Neural cell (in vitro differentiated cells): ENCODE results near the gene BLMH. TPM values are rescaled to one million over a fixed set of nuclear protein-coding genes. Genes with fewer than 3 reads are reported as not detected.

Source experiments
- H2AFZ ChIP-seq: fragments of 200-600, 300-800 bp; sonication (generic), shearing (Covaris generic); 2 replicates; pipeline ENCODE4 v1.6.0; 2014; ENCODE audit warnings: low read depth, mild to moderate bottlenecking, antibody characterized with exemption, low read length, moderate library complexity
- H3F3A ChIP-seq: fragments of 200-600 bp; shearing (Covaris generic); 2 replicates; pipeline ENCODE4 v1.6.1; 2016; ENCODE audit warnings: mild to moderate bottlenecking, moderate library complexity, mixed read lengths, antibody characterized with exemption, low read length; ENCODE audit not compliant: insufficient read depth, poor library complexity, severe bottlenecking
- H3K27ac ChIP-seq: fragments of 200-600, 300-800 bp; sonication (generic), shearing (Covaris generic); 2 replicates; pipeline ENCODE4 v1.5.1; 2014; ENCODE audit warnings: mild to moderate bottlenecking, low read length, moderate library complexity
- H3K27me3 ChIP-seq: fragments of 300-800, 200-600 bp; sonication (generic), shearing (Covaris generic); 2 replicates; pipeline ENCODE4 v1.6.0; 2014; ENCODE audit warnings: mild to moderate bottlenecking, low read depth, low read length, moderate library complexity; ENCODE audit not compliant: insufficient read depth
- H3K36me3 ChIP-seq: fragments of 300-800, 200-600 bp; sonication (generic), shearing (Covaris generic); 2 replicates; pipeline ENCODE4 v1.5.1; 2014; ENCODE audit warnings: mild to moderate bottlenecking, antibody characterized with exemption, low read length, moderate library complexity; ENCODE audit not compliant: insufficient read depth
- H3K4me2 ChIP-seq: fragments of 300-800, 200-600 bp; sonication (generic), shearing (Covaris generic); 2 replicates; pipeline ENCODE4 v1.6.0; 2014; ENCODE audit warnings: mild to moderate bottlenecking, low read length
- H3K4me3 ChIP-seq: fragments of 300-800, 200-600 bp; sonication (generic), shearing (Covaris generic); 2 replicates; pipeline ENCODE4 v1.5.1; 2014; ENCODE audit warnings: mild to moderate bottlenecking, low read length, moderate library complexity
- H3K79me2 ChIP-seq: fragments of 200-600 bp; shearing (Covaris generic); replicated peaks from 2 replicates; pipeline ENCODE4 v1.6.0; 2014; ENCODE audit warnings: mild to moderate bottlenecking, low read length, moderate library complexity; ENCODE audit not compliant: insufficient read depth
- H3K9ac ChIP-seq: fragments of 300-800, 200-600 bp; sonication (generic), shearing (Covaris generic); 2 replicates; pipeline ENCODE4 v1.6.1; 2016; ENCODE audit warnings: mild to moderate bottlenecking, low read length, mixed read lengths
- H3K9me2 ChIP-seq: fragments of 200-600 bp; shearing (Covaris generic); 2 replicates; pipeline ENCODE4 v1.6.1; 2016; ENCODE audit warnings: mild to moderate bottlenecking, low read length, mixed read lengths; ENCODE audit not compliant: insufficient read depth
- H3K9me3 ChIP-seq: fragments of 200-600, 300-800 bp; sonication (generic), shearing (Covaris generic); 2 replicates; pipeline ENCODE4 v1.6.1; 2016; ENCODE audit warnings: mild to moderate bottlenecking, mixed run types, low read length, moderate library complexity, mixed read lengths
- H4K20me1 ChIP-seq: fragments of 200-600 bp; shearing (Covaris generic); 2 replicates; pipeline ENCODE4 v1.6.1; 2016; ENCODE audit warnings: mild to moderate bottlenecking, mixed run types; ENCODE audit not compliant: insufficient read depth
- EP300 ChIP-seq: fragments of 450-650 bp; conservative IDR thresholded peaks from 2 replicates; pipeline ENCODE4 v1.6.1; 2014; ENCODE audit warnings: antibody characterized with exemption, mild to moderate bottlenecking, moderate library complexity; ENCODE audit not compliant: poor library complexity, severe bottlenecking
- EZH2 ChIP-seq: fragments of 200-600, 300-800 bp; shearing (Covaris generic), sonication (generic); IDR thresholded peaks from 2 replicates; pipeline ENCODE4 v1.6.1; 2014; ENCODE audit warnings: antibody characterized with exemption, low read length, borderline replicate concordance, mild to moderate bottlenecking; ENCODE audit not compliant: insufficient read depth, poor library complexity, severe bottlenecking
- MXI1 ChIP-seq: fragments of 450-650 bp; conservative IDR thresholded peaks from 2 replicates; pipeline ENCODE4 v1.6.1; 2014; ENCODE audit warnings: antibody characterized with exemption, mild to moderate bottlenecking; ENCODE audit not compliant: poor library complexity, severe bottlenecking
- RAD21 ChIP-seq: fragments of 450-650 bp; conservative IDR thresholded peaks from 2 replicates; pipeline ENCODE4 v1.6.1; 2014; ENCODE audit warnings: antibody characterized with exemption, mild to moderate bottlenecking, moderate library complexity
- REST ChIP-seq: IDR thresholded peaks from 2 replicates; pipeline ENCODE4 v1.6.1; 2012; ENCODE audit warnings: borderline replicate concordance
- SMC3 ChIP-seq: fragments of 450-650 bp; conservative IDR thresholded peaks from 2 replicates; pipeline ENCODE4 v1.6.1; 2014; ENCODE audit warnings: antibody characterized with exemption, mild to moderate bottlenecking, moderate library complexity; ENCODE audit not compliant: poor library complexity
- TAF1 ChIP-seq: IDR thresholded peaks from 2 replicates; pipeline ENCODE4 v1.6.1; 2012; ENCODE audit warnings: low read depth
- polyA plus RNA-seq: library from polyadenylated mRNA; depleted of rRNA; stranded (reverse); fragments of >200 nt; gene quantifications from 2 replicates; pipeline ENCODE4 v1.2.3, GENCODE V29; 2014

Gene BLMH
- polyA plus RNA-seq, 1 donor from 2014 or later: 44.3 TPM

GRCh38 chr17:30219315-30219714, 72.4 kb downstream of the BLMH start:
- Histone ChIP-seq H3K9me3 (no peaks in the 10 kb centered on the region), H3K4me3 (no peak overlapping the region), H3K27me3 (no peaks in the 10 kb centered on the region), H3K9ac (no peak overlapping the region), H3K36me3 (no peaks in the 10 kb centered on the region), H3F3A (no peaks in the 10 kb centered on the region), H3K27ac (no peak overlapping the region), H4K20me1 (no peaks in the 10 kb centered on the region), H3K9me2 (no peaks in the 10 kb centered on the region), H3K79me2 (no peaks in the 10 kb centered on the region), H2AFZ (no peak overlapping the region), H3K4me2 (no peak overlapping the region)
- no peak for TF ChIP-seq EP300

- H3K27me3 ChIP-seq: no peaks in the 10 kb centered on the region
- no peaks in the 10 kb centered on the region for H3K79me2 ChIP-seq
- H3K36me3 ChIP-seq: no peaks in the 10 kb centered on the region
- H3K9me3 ChIP-seq: no peaks in the 10 kb centered on the region
- H3K27ac ChIP-seq: no peak overlapping the region
- H2AFZ ChIP-seq: no peak overlapping the region
- TF ChIP-seq SMC3: no peak
- no peak for TF ChIP-seq EZH2
- TF ChIP-seq TAF1: no peak
- TF ChIP-seq MXI1: no peak
- no peak for TF ChIP-seq RAD21
- H3F3A ChIP-seq: no peaks in the 10 kb centered on the region
- no peaks in the 10 kb centered on the region for H4K20me1 ChIP-seq
- H3K9me2 ChIP-seq: no peaks in the 10 kb centered on the region
- H3K9ac ChIP-seq: no peak overlapping the region
- no peak overlapping the region for H3K4me2 ChIP-seq
- no peak overlapping the region for H3K4me3 ChIP-seq
Measured at GRCh38 chr17:30218799-30219198, 72.9 kb downstream of the BLMH start.

DNA sequence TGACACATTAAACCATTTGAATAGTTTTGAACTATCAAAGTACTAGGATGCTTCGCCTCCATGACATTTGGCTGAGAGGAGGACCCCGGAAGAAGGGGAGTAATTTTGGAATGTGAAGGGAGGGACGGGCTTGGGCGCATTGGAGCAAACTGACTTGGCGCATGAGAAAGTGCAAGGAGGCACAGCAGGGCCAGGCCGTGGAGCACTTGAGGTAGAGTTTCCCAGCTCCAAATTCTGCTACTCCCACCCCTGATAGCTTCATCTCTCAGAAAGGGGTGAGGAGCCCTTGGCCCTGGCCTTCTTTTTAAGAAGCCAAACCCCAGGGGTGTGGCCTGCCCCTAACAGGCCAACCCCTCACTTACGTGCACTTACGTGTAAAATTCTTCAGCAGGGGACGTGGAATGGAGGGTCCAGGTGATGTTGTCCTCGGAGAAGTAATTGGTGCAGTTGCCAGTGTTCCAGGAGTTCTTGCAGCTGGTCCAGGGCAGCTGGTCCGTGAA, 73.9 kb downstream of the BLMH start:
- no peaks in the 10 kb centered on the region for H3K9me2 ChIP-seq
- TF ChIP-seq MXI1: no peak
- no peak for TF ChIP-seq RAD21
- no peak for TF ChIP-seq EP300
- TF ChIP-seq EZH2: no peak
- H3K4me3 ChIP-seq: no peak overlapping the region
- H3K27ac ChIP-seq: no peak overlapping the region
- no peaks in the 10 kb centered on the region for H3K36me3 ChIP-seq
- no peak overlapping the region for H3K4me2 ChIP-seq
- H3F3A ChIP-seq: no peaks in the 10 kb centered on the region
- H3K27me3 ChIP-seq: no peaks in the 10 kb centered on the region
- H2AFZ ChIP-seq: no peak overlapping the region
- no peak overlapping the region for H3K9ac ChIP-seq
- no peaks in the 10 kb centered on the region for H3K9me3 ChIP-seq
- H3K79me2 ChIP-seq: no peaks in the 10 kb centered on the region
- no peaks in the 10 kb centered on the region for H4K20me1 ChIP-seq

GRCh38 chr17:30217054-30217453, 74.7 kb downstream of the BLMH start:
- Histone ChIP-seq H4K20me1 (no peaks in the 10 kb centered on the region), H2AFZ (no peak overlapping the region)

More at GRCh38 chr17:30217054-30217453, 74.7 kb downstream of the BLMH start:
- Histone ChIP-seq H3K4me3 (no peak overlapping the region), H3K9ac (no peak overlapping the region), H3F3A (no peaks in the 10 kb centered on the region), H3K9me3 (no peaks in the 10 kb centered on the region), H3K27me3 (no peaks in the 10 kb centered on the region), H3K9me2 (no peaks in the 10 kb centered on the region), H3K79me2 (no peaks in the 10 kb centered on the region), H3K27ac (no peak overlapping the region), H3K36me3 (no peaks in the 10 kb centered on the region), H3K4me2 (no peak overlapping the region)
- TF ChIP-seq EP300 (no peak), REST (no peak)
